Activated CD8-positive, alpha-beta T cell treated with anti-CD3 and anti-CD28 coated beads for 36 hours (primary cell): Measurements from ENCODE around the gene EPHB3. TPM values are rescaled to one million over a fixed set of nuclear protein-coding genes. Genes with fewer than 3 reads are reported as not detected.
A peak's percentile ranks its signal among the peaks of the same experiment; 100 is the strongest.

Experiments
- ATAC-seq: fragments of 200-7000 bp; cut with Tn5 transposase; one replicate; pipeline ENCODE4 v1.10.0; 2021; ENCODE audit warnings: mild to moderate bottlenecking, moderate library complexity
- CTCF ChIA-PET: fragments of 350-600 bp; sonication (Branson Sonifier 250); formaldehyde crosslinking; loops from one replicate; lab custom pipeline; 2021; ENCODE audit warnings: antibody characterized with exemption; lab: Charles Lee
- POLR2A ChIA-PET: fragments of 350-600 bp; sonication (Branson Sonifier 250); formaldehyde crosslinking; loops from one replicate; lab custom pipeline; 2021; ENCODE audit warnings: antibody characterized with exemption; lab: Charles Lee
- DNase-seq: peaks from one replicate; pipeline ENCODE4 v3.0.0-alpha.2; 2020
- H3K27ac Mint-ChIP-seq: one replicate; pipeline ENCODE4 v1.8.0; 2021; ENCODE audit warnings: mild to moderate bottlenecking, mixed read lengths
- H3K27me3 Mint-ChIP-seq: one replicate; pipeline ENCODE4 v1.8.0; 2021; ENCODE audit warnings: mixed read lengths
- H3K36me3 Mint-ChIP-seq: one replicate; pipeline ENCODE4 v1.8.0; 2021; ENCODE audit warnings: low read depth, mixed read lengths
- H3K4me1 Mint-ChIP-seq: one replicate; pipeline ENCODE4 v1.8.0; 2021; ENCODE audit warnings: low read depth, mixed read lengths
- H3K4me3 Mint-ChIP-seq: one replicate; pipeline ENCODE4 v1.8.0; 2021; ENCODE audit warnings: mild to moderate bottlenecking, moderate library complexity, mixed read lengths
- H3K9me3 Mint-ChIP-seq: one replicate; pipeline ENCODE4 v1.8.0; 2021; ENCODE audit warnings: mixed read lengths
- CTCF ChIP-seq: fragments of 200-600 bp; IDR thresholded peaks from one replicate; pipeline ENCODE4 v1.8.0; 2022; ENCODE audit warnings: antibody characterized with exemption, mild to moderate bottlenecking
- intact Hi-C: fragments of 100-400 bp; cut with micrococcal nuclease; formaldehyde crosslinking; loops from one replicate; pipeline ENCODE4 v1.10.0; 2022
- total RNA-seq, 2 experiments: library from RNA; stranded (reverse); gene quantifications; one replicate each; pipeline ENCODE4 v1.2.3, GENCODE V29; 2021

Gene EPHB3
- total RNA-seq, 2 experiments from 2014 or later = 0.07 TPM; not detected in 1

- no peaks in the 10 kb centered on the region for H3K36me3 Mint-ChIP-seq
- H3K27me3 Mint-ChIP-seq = peaks cover 21% of the 10 kb centered on the region
- no peak for DNase-seq
- no peak overlapping the region for H3K4me3 Mint-ChIP-seq
- no peak for TF ChIP-seq CTCF
- H3K27ac Mint-ChIP-seq = no peak overlapping the region
- ChIA-PET CTCF (interaction anchor here (0.7 to 9.6 kb wide), 20 partner anchors 9 to 247 kb away, joined by 3 to 104 read pairs (median 7); partner anchors contain the start of gene EPHB3), POLR2A (interaction anchor here (0.8 kb wide), 1 partner anchor 87 kb away, joined by 3 read pairs; no protein-coding TSS in a partner anchor)
- peaks cover 4% of the 10 kb centered on the region for H3K4me1 Mint-ChIP-seq
- ATAC-seq = no peak
- intact Hi-C loops = no loop called here
- no peaks in the 10 kb centered on the region for H3K9me3 Mint-ChIP-seq
Measured at GRCh38 chr3:184539801-184540435, 21.7 kb upstream of the EPHB3 start.

GRCh38 chr3:184540777-184541681, 20.6 kb upstream of the EPHB3 start:
- ChIA-PET CTCF (interaction anchor here (0.6 to 9.6 kb wide), 49 partner anchors 10 to 314 kb away, joined by 3 to 104 read pairs (median 5); no protein-coding TSS in a partner anchor), POLR2A (interaction anchor here (0.8 to 1.1 kb wide), 3 partner anchors 20 to 173 kb away, joined by 3 read pairs; no protein-coding TSS in a partner anchor)
- Mint-ChIP-seq H3K9me3 (no peaks in the 10 kb centered on the region), H3K27me3 (peaks cover 28% of the 10 kb centered on the region), H3K4me3 (no peak overlapping the region), H3K27ac (no peak overlapping the region), H3K4me1 (peaks cover 4% of the 10 kb centered on the region), H3K36me3 (no peaks in the 10 kb centered on the region)
- peak; percentile 88 for DNase-seq
- intact Hi-C loops = no loop called here
- TF ChIP-seq CTCF = peak; percentile 77
- ATAC-seq = peak; percentile 53

- Mint-ChIP-seq H3K27ac (no peak overlapping the region), H3K9me3 (no peaks in the 10 kb centered on the region), H3K4me3 (no peak overlapping the region), H3K27me3 (peaks cover 28% of the 10 kb centered on the region), H3K36me3 (no peaks in the 10 kb centered on the region), H3K4me1 (peaks cover 4% of the 10 kb centered on the region)
- DNase-seq (no peak), ATAC-seq (no peak)
- intact Hi-C loops = no loop called here
- ChIA-PET POLR2A (interaction anchor here (0.9 to 1.1 kb wide), 2 partner anchors 19 to 174 kb away, joined by 3 read pairs; no protein-coding TSS in a partner anchor), CTCF (interaction anchor here (0.6 to 9.6 kb wide), 39 partner anchors 9 to 315 kb away, joined by 3 to 104 read pairs (median 6); no protein-coding TSS in a partner anchor)
- no peak for TF ChIP-seq CTCF
Measured at GRCh38 chr3:184541886-184542562, 19.6 kb upstream of the EPHB3 start.

- POLR2A ChIA-PET = no interaction called here
Measured at GRCh38 chr3:184542577-184542976, 19.0 kb upstream of the EPHB3 start.

More at GRCh38 chr3:184542577-184542976, 19.0 kb upstream of the EPHB3 start:
- ATAC-seq (no peak), DNase-seq (no peak)
- CTCF ChIA-PET = interaction anchor here (0.9 to 9.6 kb wide), 16 partner anchors 8 to 169 kb away, joined by 3 to 104 read pairs (median 8); no protein-coding TSS in a partner anchor
- no peaks in the 10 kb centered on the region for H3K9me3 Mint-ChIP-seq
- H3K4me3 Mint-ChIP-seq = no peak overlapping the region
- TF ChIP-seq CTCF = no peak
- peaks cover 4% of the 10 kb centered on the region for H3K4me1 Mint-ChIP-seq
- H3K36me3 Mint-ChIP-seq = no peaks in the 10 kb centered on the region
- peaks cover 28% of the 10 kb centered on the region for H3K27me3 Mint-ChIP-seq
- intact Hi-C loops = no loop called here
- no peak overlapping the region for H3K27ac Mint-ChIP-seq
